Fibroblast of skin of back (primary cell): ENCODE results near the gene GLYATL3. TPM values are rescaled to one million over a fixed set of nuclear protein-coding genes. Genes with fewer than 3 reads are reported as not detected.
"Not testable (repeated sequence)": the region's sequence is repeated elsewhere in the genome, so short reads cannot be mapped to it uniquely, and the experiment has no call there.

Experiments
- DNase-seq: peaks from one replicate; pipeline ENCODE4 v3.0.0-alpha.2; 2013
- polyA plus RNA-seq, 2 experiments: library from polyadenylated mRNA; unstranded; fragments of 120-200 nt; gene quantifications; one replicate each; pipeline ENCODE4 v1.2.1, GENCODE V29; 2013; ENCODE audit not compliant: insufficient read length in 2 of 2

GLYATL3 gene
- polyA plus RNA-seq (2013, experiment 1 of 2; ENCODE audit: insufficient read length): not detected
- polyA plus RNA-seq (2013, experiment 2 of 2; ENCODE audit: insufficient read length): not detected

- no peak for DNase-seq
Observed at GRCh38 chr6:49499623-49500022, at the start of gene GLYATL3. TSS of gene GLYATL3 (plus strand) at chr6:49499923. CDS start at chr6:49511991, 12,068 bp downstream.

GRCh38 chr6:49453221-49453620 lies 46.5 kb upstream of the GLYATL3 start:
- peak; percentile 2 for DNase-seq

- no peak for DNase-seq
Observed at GRCh38 chr6:49454787-49455709, 44.7 kb upstream of the GLYATL3 start.

GRCh38 chr6:49457771-49458170 lies 42.0 kb upstream of the GLYATL3 start:
- peak; percentile 15 for DNase-seq

GRCh38 chr6:49462071-49462470 lies 37.7 kb upstream of the GLYATL3 start:
- no peak for DNase-seq

- DNase-seq: no peak
Observed at GRCh38 chr6:49462599-49462926, 37.2 kb upstream of the GLYATL3 start.

- DNase-seq: peak; percentile 95
Observed at GRCh38 chr6:49462927-49463611, 36.7 kb upstream of the GLYATL3 start, which contains the start of the genes CENPQ and MMUT. TSS of gene CENPQ (plus strand) at chr6:49463370. CDS start at chr6:49470177, 6,807 bp downstream. TSS of gene MMUT (minus strand) at chr6:49463253. CDS start at chr6:49459466, 3,787 bp downstream.

GRCh38 chr6:49463612-49463967 lies 36.1 kb upstream of the GLYATL3 start:
- no peak for DNase-seq

- no peak for DNase-seq
Observed at GRCh38 chr6:49464691-49465090, 35.0 kb upstream of the GLYATL3 start.

- no peak for DNase-seq
Observed at GRCh38 chr6:49468042-49468441, 31.7 kb upstream of the GLYATL3 start.

GRCh38 chr6:49476564-49476963 lies 23.2 kb upstream of the GLYATL3 start:
- not testable (repeated sequence) for DNase-seq

GRCh38 chr6:49479308-49479970 lies 20.3 kb upstream of the GLYATL3 start:
- DNase-seq: no peak

GRCh38 chr6:49481846-49482245 lies 17.9 kb upstream of the GLYATL3 start:
- not testable (repeated sequence) for DNase-seq

- not testable (repeated sequence) for DNase-seq
Observed at GRCh38 chr6:49483380-49483779, 16.3 kb upstream of the GLYATL3 start.

- DNase-seq: no peak
Observed at GRCh38 chr6:49490633-49491032, 9.1 kb upstream of the GLYATL3 start.

GRCh38 chr6:49497304-49497703 lies 2.4 kb upstream of the GLYATL3 start:
- DNase-seq: no peak

GRCh38 chr6:49499126-49499525 lies 597 bp upstream of the GLYATL3 start:
- no peak for DNase-seq

- no peak for DNase-seq
Observed at GRCh38 chr6:49504666-49505065, 4.9 kb downstream of the GLYATL3 start.

- DNase-seq: no peak
Observed at GRCh38 chr6:49506569-49507111, 6.9 kb downstream of the GLYATL3 start.

- DNase-seq: no peak
Observed at GRCh38 chr6:49509342-49509741, 9.6 kb downstream of the GLYATL3 start.

GRCh38 chr6:49513153-49513989 lies 13.6 kb downstream of the GLYATL3 start:
- peak; percentile 56 for DNase-seq
